ENCODE data around the gene ARHGEF4. TPM values are rescaled to one million over a fixed set of nuclear protein-coding genes. Genes with fewer than 3 reads are reported as not detected.

ARHGEF4 gene
- total RNA-seq, 1 experiment from 2014 or later: 12.6 TPM

- H2BK120ac ChIP-seq (ENCODE audit: low read depth, low read length, poor library complexity, severe bottlenecking): no peak overlapping the region
- H3K79me1 ChIP-seq (ENCODE audit: insufficient read depth, low read depth, low read length, poor library complexity, severe bottlenecking): no peaks in the 10 kb centered on the region
- no peak overlapping the region for H3K4me2 ChIP-seq (ENCODE audit: insufficient read depth, insufficient read length, low read length)
- H2BK20ac ChIP-seq (ENCODE audit: low read depth, low read length, poor library complexity, severe bottlenecking): no peak overlapping the region
- H3K18ac ChIP-seq (ENCODE audit: insufficient read length, low read depth, low read length): no peak overlapping the region
- no peaks in the 10 kb centered on the region for H4K20me1 ChIP-seq (ENCODE audit: control insufficient read depth, insufficient read depth, insufficient read length)
- H2AK5ac ChIP-seq (ENCODE audit: insufficient read length, low read length): no peak overlapping the region
- no peak overlapping the region for H3K9ac ChIP-seq (ENCODE audit: extremely low read depth, insufficient read length, low read length)
- no peak for DNase-seq
- H3K27ac ChIP-seq (ENCODE audit: insufficient read length, low read depth, low read length): no peak overlapping the region
- no peak overlapping the region for H4K5ac ChIP-seq (ENCODE audit: insufficient read length, low read depth, low read length)
- H3K79me2 ChIP-seq (ENCODE audit: insufficient read depth, low read length): no peaks in the 10 kb centered on the region
- no peak overlapping the region for H2AFZ ChIP-seq (ENCODE audit: low read length)
- H3K4ac ChIP-seq (ENCODE audit: low read depth, low read length): no peak overlapping the region
- H3K4me1 ChIP-seq (ENCODE audit: insufficient read depth, low read length): no peaks in the 10 kb centered on the region; the same call in 1 of the 2 replicates
- no peaks in the 10 kb centered on the region for H3K9me3 ChIP-seq (ENCODE audit: control insufficient read depth, low read depth, low read length)
- no peak overlapping the region for H2BK12ac ChIP-seq (ENCODE audit: insufficient read length, low read depth, low read length)
- no peak overlapping the region for H2BK15ac ChIP-seq (ENCODE audit: low read depth, low read length)
- TF ChIP-seq CTCF (conservative IDR thresholded peaks at IDR 0.05): no peak
- WGBS (ENCODE audit: extremely low coverage, insufficient read length, low lambda C conversion rate): no CpG with 5 or more reads among the region's 50 CpGs
- no peak overlapping the region for H3K14ac ChIP-seq (ENCODE audit: insufficient read depth, low read length)
- H3K27ac Mint-ChIP-seq: no peak overlapping the region
- H2BK5ac ChIP-seq (ENCODE audit: insufficient read length, low read length): no peak overlapping the region
- H3K56ac ChIP-seq (ENCODE audit: insufficient read length, low read depth, low read length): no peak overlapping the region
- no peaks in the 10 kb centered on the region; a peak in 1 of 7 replicates for H3K36me3 Mint-ChIP-seq (ENCODE audit: insufficient read depth in 1 of 3, low read depth in 3 of 3)
- no peaks in the 10 kb centered on the region; the same call in 1 of the 2 replicates for H3K27me3 ChIP-seq (ENCODE audit: insufficient read depth, low read length)
- peaks cover 23 to 38% of the 10 kb centered on the region in 2 experiments for H3K4me1 Mint-ChIP-seq
- no peaks in the 10 kb centered on the region for H3K9me3 Mint-ChIP-seq
- H3K4me3 Mint-ChIP-seq: no peak overlapping the region
- H3K27me3 Mint-ChIP-seq (ENCODE audit: low read depth): no peaks in the 10 kb centered on the region
- no peaks in the 10 kb centered on the region for H3K23me2 ChIP-seq (ENCODE audit: insufficient read length, low read depth, low read length, poor library complexity, severe bottlenecking)
- H3K23ac ChIP-seq (ENCODE audit: insufficient read length, low read depth, low read length): no peak overlapping the region
- H4K8ac ChIP-seq (replicated peaks; ENCODE audit: insufficient read length, low read depth, low read length): no peak overlapping the region
- no peak overlapping the region for H3T11ph ChIP-seq (ENCODE audit: low read length)
- H4K91ac ChIP-seq (ENCODE audit: insufficient read length, low read depth, low read length): no peak overlapping the region
These were observed 79.1 kb downstream of the ARHGEF4 start for GRCh38 chr2:130915595-130916437.
